Heart right ventricle (tissue), 16 donors: ENCODE data around the gene HIPK4. TPM values are rescaled to one million over a fixed set of nuclear protein-coding genes. Genes with fewer than 3 reads are reported as not detected.

Source experiments
- ATAC-seq, 8 donors: fragments of 200-7000 bp; cut with Tn5 transposase; one replicate each; pipeline ENCODE4 v1.9.1; 2020; ENCODE audit warnings: mild to moderate bottlenecking in 8 of 8, moderate library complexity in 8 of 8, moderate number of reproducible peaks in 1 of 8
- DNase-seq, 2 donors: peaks; one replicate each; pipeline ENCODE4 v3.0.0-alpha.2; 2020
- H3K27ac ChIP-seq, 10 donors: fragments of 200-600 bp; sonication (generic) in 2 of 10; one replicate each; pipeline versions ENCODE4 v1.5.0 to v1.8.0; 2020 to 2022; ENCODE audit warnings: mild to moderate bottlenecking in 3 of 10
- H3K27me3 ChIP-seq, 7 donors: fragments of 200-600 bp; one replicate each; pipeline ENCODE4 v1.8.0; 2021 to 2022; ENCODE audit warnings: mild to moderate bottlenecking in 2 of 7
- H3K36me3 ChIP-seq, 9 donors: fragments of 200-600 bp; sonication (generic) in 1 of 9; one replicate each; pipeline versions ENCODE4 v1.5.0 to v1.8.0; 2020 to 2022; ENCODE audit warnings: mild to moderate bottlenecking in 2 of 9
- H3K4me1 ChIP-seq, 9 donors: fragments of 200-600 bp; sonication (generic) in 1 of 9; one replicate each; pipeline versions ENCODE4 v1.5.0 to v1.8.0; 2020 to 2022; ENCODE audit warnings: mild to moderate bottlenecking in 4 of 9
- H3K4me3 ChIP-seq, 10 donors: fragments of 200-600 bp; sonication (generic) in 2 of 10; one replicate each; pipeline versions ENCODE4 v1.5.0 to v1.8.0; 2020 to 2022; ENCODE audit warnings: mild to moderate bottlenecking in 7 of 10, moderate library complexity in 2 of 10
- H3K9me3 ChIP-seq, 11 donors: fragments of 200-600 bp in 10 of 11; sonication (generic) in 2 of 11; one replicate each; pipeline versions ENCODE4 v1.5.0 to v1.8.0; 2013 to 2022; ENCODE audit warnings: mild to moderate bottlenecking in 2 of 11, control low read depth in 1 of 11, moderate library complexity in 1 of 11
- WGBS, 2 donors: extraction: QIAGEN DNeasy Blood & Tissue Kit; methylation state at CpG; one replicate each; pipeline ENCODE4 v1.1.7; 2013; ENCODE audit warnings: inconsistent platforms in 1 of 2; 5-methylcytosine and 5-hydroxymethylcytosine counted together
- intact Hi-C, 10 donors: fragments of 100-400 bp; cut with DNase I; formaldehyde crosslinking; loops; one replicate each; pipeline versions ENCODE4 v1.11.1 to v1.14.2; 2022
- polyA plus RNA-seq, 2 donors: library from polyadenylated mRNA; stranded (reverse); fragments of 200-250 nt; gene quantifications; one replicate each; pipeline ENCODE4 v1.2.3, GENCODE V29; 2013
- total RNA-seq, 10 donors: library from RNA; stranded (reverse); fragmentation: NEBNext Ultra II Directional in 3 of 10; extraction: Animal tissue kit (Norgen Biotek cat#: 25700) in 3 of 10; gene quantifications; one replicate each; pipeline versions ENCODE4 v1.2.1 to v1.2.4, GENCODE V29; 2021 to 2023
- TF ChIP-seq, protein P1 (sequence below), 9 donors: fragments of 200-600 bp; sonication (generic) in 2 of 9; IDR thresholded peaks; one replicate each; pipeline versions ENCODE4 v1.5.0 to v1.8.0; 2021 to 2022; ENCODE audit warnings: antibody characterized with exemption in 9 of 9, mild to moderate bottlenecking in 5 of 9, moderate library complexity in 1 of 9
- donor health status: Arrhythmogenic right ventricular cardiomyopathy.
- donor health status: ischemic (EF 13 %, LVEDD 7.1; RV severe dilation, severe dysfunction).
- donor health status: healthy with polysubstance abuse.
- donor health status: DM: no; HTN: yes; CAD: no.
- donor health status: DM: no; HTN: no; CAD: no.
- donor health status: ischemic (EF 25% LVEDD 6.9; RV normal size, moderate dysfunction).
- donor health status: ischemic (EF 25% LVEDD 5.7; RV mildly dilated, moderate dysfunction).
- donor health status: healthy.
- donor health status: DM: yes; HTN: yes; CAD: no.
- donor health status: Ischemic cardiomyopathy.
- donor health status: ischemic (EF 35%, LVEDD 5.7; RV mildly dilated, moderate dysfunction).
- donor health status: nonischemic (EF 11% LVEDD 7.7; RV severe dilation, severe dysfunction).
- donor health status: DM: yes; HTN: yes; CAD: no.
- donor health status: PGD.
- donor health status: ischemic (EF 29% LVEDD 5.4; RV normal size, mild dysfunction).
- donor health status: nonischemic (EF 23%, LVEDD 6.1; RV moderate dilation, normal function).

The HIPK4 gene
- total and polyA plus RNA-seq, 12 donors: 0.09 to 0.15 (median 0.10) TPM; not detected in 9

GRCh38 chr19:40400559-40400958 lies 10.6 kb upstream of the HIPK4 start:
- 56 to 66% methylated on average over 2 to 3 of the region's 3 CpGs for WGBS, 2 donors

GRCh38 chr19:40398417-40399131 lies 8.6 kb upstream of the HIPK4 start:
- ATAC-seq: peak in 1 of 8 donors; percentile 25
- H3K4me3 ChIP-seq: no peak overlapping the region
- TF ChIP-seq, protein P1, sequence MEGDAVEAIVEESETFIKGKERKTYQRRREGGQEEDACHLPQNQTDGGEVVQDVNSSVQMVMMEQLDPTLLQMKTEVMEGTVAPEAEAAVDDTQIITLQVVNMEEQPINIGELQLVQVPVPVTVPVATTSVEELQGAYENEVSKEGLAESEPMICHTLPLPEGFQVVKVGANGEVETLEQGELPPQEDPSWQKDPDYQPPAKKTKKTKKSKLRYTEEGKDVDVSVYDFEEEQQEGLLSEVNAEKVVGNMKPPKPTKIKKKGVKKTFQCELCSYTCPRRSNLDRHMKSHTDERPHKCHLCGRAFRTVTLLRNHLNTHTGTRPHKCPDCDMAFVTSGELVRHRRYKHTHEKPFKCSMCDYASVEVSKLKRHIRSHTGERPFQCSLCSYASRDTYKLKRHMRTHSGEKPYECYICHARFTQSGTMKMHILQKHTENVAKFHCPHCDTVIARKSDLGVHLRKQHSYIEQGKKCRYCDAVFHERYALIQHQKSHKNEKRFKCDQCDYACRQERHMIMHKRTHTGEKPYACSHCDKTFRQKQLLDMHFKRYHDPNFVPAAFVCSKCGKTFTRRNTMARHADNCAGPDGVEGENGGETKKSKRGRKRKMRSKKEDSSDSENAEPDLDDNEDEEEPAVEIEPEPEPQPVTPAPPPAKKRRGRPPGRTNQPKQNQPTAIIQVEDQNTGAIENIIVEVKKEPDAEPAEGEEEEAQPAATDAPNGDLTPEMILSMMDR (IDR thresholded peaks at IDR 0.05): no peak
- peaks cover 0 to 3% (median 0%) of the 10 kb centered on the region in 9 donors for H3K36me3 ChIP-seq
- DNase-seq: no peak
- no peak overlapping the region for H3K27ac ChIP-seq
- H3K27me3 ChIP-seq: no peaks in the 10 kb centered on the region
- H3K9me3 ChIP-seq: no peaks in the 10 kb centered on the region
- WGBS, 2 donors: 55 to 57% methylated on average over 49 of the region's 49 CpGs
- intact Hi-C loops: loop anchor here in 3 of 10 donors (5.0 kb wide), 2 partner anchors 41 to 46 kb away; no protein-coding TSS in a partner anchor
- peaks cover 0 to 11% (median 6%) of the 10 kb centered on the region in 9 donors for H3K4me1 ChIP-seq

More at GRCh38 chr19:40400559-40400958, 10.6 kb upstream of the HIPK4 start:
- Histone ChIP-seq H3K36me3 (peaks cover 0 to 3% (median 0%) of the 10 kb centered on the region in 9 donors), H3K27ac (no peak overlapping the region), H3K4me3 (no peak overlapping the region), H3K4me1 (peaks cover 0 to 17% (median 9%) of the 10 kb centered on the region in 9 donors), H3K27me3 (no peaks in the 10 kb centered on the region), H3K9me3 (no peaks in the 10 kb centered on the region)
- ATAC-seq: no peak
- TF ChIP-seq, protein P1 (IDR thresholded peaks at IDR 0.05): no peak
- DNase-seq: no peak
- intact Hi-C loops: no loop called here

GRCh38 chr19:40397568-40397906 lies 7.6 kb upstream of the HIPK4 start:
- Histone ChIP-seq H3K27ac (no peak overlapping the region), H3K27me3 (no peaks in the 10 kb centered on the region), H3K36me3 (peaks cover 0 to 3% (median 0%) of the 10 kb centered on the region in 9 donors), H3K9me3 (no peaks in the 10 kb centered on the region), H3K4me3 (no peak overlapping the region), H3K4me1 (peaks cover 0 to 6% (median 0%) of the 10 kb centered on the region in 9 donors)
- DNase-seq (no peak), ATAC-seq (no peak)
- WGBS, 2 donors: 92 to 96% methylated on average over 22 of the region's 22 CpGs
- TF ChIP-seq, protein P1 (IDR thresholded peaks at IDR 0.05): no peak
- intact Hi-C loops: loop anchor here in 3 of 10 donors (5.0 kb wide), 2 partner anchors 40 to 45 kb away; no protein-coding TSS in a partner anchor

GRCh38 chr19:40396886-40397567 lies 7.0 kb upstream of the HIPK4 start:
- DNase-seq: no peak
- peaks cover 0 to 6% (median 0%) of the 10 kb centered on the region in 9 donors for H3K4me1 ChIP-seq
- H3K27ac ChIP-seq: no peak overlapping the region
- TF ChIP-seq, protein P1 (IDR thresholded peaks at IDR 0.05): no peak
- intact Hi-C loops: loop anchor here in 3 of 10 donors (5.0 kb wide), 2 partner anchors 40 to 45 kb away; no protein-coding TSS in a partner anchor
- WGBS, 2 donors: 92 to 95% methylated on average over 20 of the region's 20 CpGs
- no peak overlapping the region for H3K4me3 ChIP-seq
- no peaks in the 10 kb centered on the region for H3K9me3 ChIP-seq
- H3K36me3 ChIP-seq: peaks cover 0 to 3% (median 0%) of the 10 kb centered on the region in 9 donors
- H3K27me3 ChIP-seq: no peaks in the 10 kb centered on the region
- ATAC-seq: no peak
